MCF 10A (cell line): ENCODE measurements around the gene UHRF1. TPM values are rescaled to one million over a fixed set of nuclear protein-coding genes. Genes with fewer than 3 reads are reported as not detected.

Experiments
- BruUV-seq: library from RNA; stranded (reverse); fragments of 400-500 nt; replicated peaks from 2 replicates; lab custom pipeline; 2021; lab: Mats Ljungman, UMichigan
- CTCF ChIA-PET: fragments of 300-600 bp; sonication (Branson Sonifier 250); formaldehyde crosslinking; extraction: SDS; loops from one replicate; lab custom pipeline; 2021; ENCODE audit warnings: antibody characterized with exemption, inconsistent platforms; lab: Yijun Ruan, JAX
- POLR2A ChIA-PET: fragments of 300-600, 350-650 bp; sonication (Branson Sonifier 250); formaldehyde crosslinking; extraction: SDS; loops from one replicate; lab custom pipeline; 2020; ENCODE audit warnings: antibody characterized with exemption, inconsistent platforms; lab: Yijun Ruan, JAX
- DNase-seq: peaks from one replicate; pipeline ENCODE4 v3.0.0-alpha.2; 2018; ENCODE audit not compliant: unreplicated experiment
- H3K27ac Mint-ChIP-seq: one replicate; pipeline ENCODE4 v1.8.0; 2022; ENCODE audit warnings: mild to moderate bottlenecking, low read depth, mixed read lengths; ENCODE audit not compliant: unreplicated experiment
- H3K27me3 Mint-ChIP-seq: one replicate; pipeline ENCODE4 v1.8.0; 2022; ENCODE audit warnings: mixed read lengths; ENCODE audit not compliant: insufficient read depth, unreplicated experiment
- H3K36me3 Mint-ChIP-seq: one replicate; pipeline ENCODE4 v1.8.0; 2022; ENCODE audit warnings: mild to moderate bottlenecking, moderate library complexity, mixed read lengths; ENCODE audit not compliant: insufficient read depth, unreplicated experiment
- H3K4me1 Mint-ChIP-seq: one replicate; pipeline ENCODE4 v1.8.0; 2022; ENCODE audit warnings: mixed read lengths; ENCODE audit not compliant: insufficient read depth, unreplicated experiment
- H3K4me3 Mint-ChIP-seq: one replicate; pipeline ENCODE4 v1.8.0; 2022; ENCODE audit warnings: mild to moderate bottlenecking, moderate library complexity, mixed read lengths; ENCODE audit not compliant: unreplicated experiment
- H3K9me3 Mint-ChIP-seq: one replicate; pipeline ENCODE4 v1.8.0; 2022; ENCODE audit warnings: mixed read lengths; ENCODE audit not compliant: unreplicated experiment
- intact Hi-C: fragments of 100-400 bp; cut with micrococcal nuclease; formaldehyde crosslinking; loops from 2 replicates; pipeline ENCODE4 v1.14.1; 2022
- total RNA-seq: library from RNA; stranded (reverse); gene quantifications from 2 replicates; pipeline ENCODE4 v1.2.3, GENCODE V29; 2022
- TF ChIP-seq, protein P1 (sequence below): fragments of 200-600 bp; IDR thresholded peaks from one replicate; pipeline ENCODE4 v1.8.0; 2022; ENCODE audit warnings: antibody characterized with exemption, mild to moderate bottlenecking; ENCODE audit not compliant: unreplicated experiment

Gene UHRF1
- total RNA-seq, 1 experiment from 2014 or later, result 16.0 TPM

DNA sequence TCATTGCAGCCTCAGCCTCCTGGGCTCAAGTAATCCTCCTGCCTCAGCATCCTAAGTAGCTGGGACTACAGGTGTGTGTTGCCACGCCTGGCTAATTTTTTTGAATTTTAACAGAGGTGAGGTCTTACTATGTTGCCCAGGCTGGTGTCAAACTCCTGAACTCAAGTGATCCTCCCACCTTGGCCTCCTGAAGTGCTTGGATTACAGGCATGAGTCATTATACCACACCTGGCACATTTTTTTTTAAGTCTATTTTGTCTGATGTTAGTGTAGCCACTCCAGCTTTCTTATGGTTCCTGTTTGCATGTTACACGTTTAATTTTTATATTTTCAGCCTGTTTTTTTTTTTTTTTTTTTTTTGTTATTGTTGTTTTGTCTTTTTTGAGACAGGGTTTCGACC lies 84.4 kb downstream of the UHRF1 start:
- H3K27ac Mint-ChIP-seq, result no peak overlapping the region

DNA sequence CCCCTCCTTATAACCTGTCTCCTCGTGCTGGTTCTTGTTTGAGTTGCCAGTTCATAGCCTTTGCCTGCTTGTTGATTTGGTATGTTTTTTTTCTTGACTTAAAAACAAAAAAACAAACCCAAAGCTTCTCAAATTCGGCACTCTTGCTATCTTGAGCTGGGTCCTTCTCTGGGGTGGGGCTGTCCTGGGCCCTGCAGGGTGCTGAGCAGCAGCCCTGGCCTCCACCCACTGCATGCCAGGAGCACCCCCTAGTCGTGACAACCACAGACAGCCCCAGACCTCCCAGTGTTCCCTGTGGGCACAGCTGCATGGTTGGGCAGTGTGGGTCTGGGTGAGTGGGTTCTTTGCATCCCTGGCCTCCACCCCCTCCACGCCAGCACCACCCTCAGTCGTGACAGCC lies 87.4 kb downstream of the UHRF1 start:
- H3K9me3 Mint-ChIP-seq, result peaks cover 5% of the 10 kb centered on the region
- peaks cover 23% of the 10 kb centered on the region for H3K36me3 Mint-ChIP-seq
- no peak overlapping the region for H3K27ac Mint-ChIP-seq
- no TSS peak for BruUV-seq
- CTCF ChIA-PET, result interaction anchor here (1.4 kb wide), 1 partner anchor 34 kb away, joined by 3 read pairs; no protein-coding TSS in a partner anchor
- intact Hi-C loops, result no loop called here
- H3K4me3 Mint-ChIP-seq, result no peak overlapping the region
- DNase-seq, result no peak
- H3K4me1 Mint-ChIP-seq, result no peaks in the 10 kb centered on the region
- POLR2A ChIA-PET, result interaction anchor here (0.6 kb wide), 1 partner anchor 34 kb away, joined by 4 read pairs; no protein-coding TSS in a partner anchor
- TF ChIP-seq, protein P1, sequence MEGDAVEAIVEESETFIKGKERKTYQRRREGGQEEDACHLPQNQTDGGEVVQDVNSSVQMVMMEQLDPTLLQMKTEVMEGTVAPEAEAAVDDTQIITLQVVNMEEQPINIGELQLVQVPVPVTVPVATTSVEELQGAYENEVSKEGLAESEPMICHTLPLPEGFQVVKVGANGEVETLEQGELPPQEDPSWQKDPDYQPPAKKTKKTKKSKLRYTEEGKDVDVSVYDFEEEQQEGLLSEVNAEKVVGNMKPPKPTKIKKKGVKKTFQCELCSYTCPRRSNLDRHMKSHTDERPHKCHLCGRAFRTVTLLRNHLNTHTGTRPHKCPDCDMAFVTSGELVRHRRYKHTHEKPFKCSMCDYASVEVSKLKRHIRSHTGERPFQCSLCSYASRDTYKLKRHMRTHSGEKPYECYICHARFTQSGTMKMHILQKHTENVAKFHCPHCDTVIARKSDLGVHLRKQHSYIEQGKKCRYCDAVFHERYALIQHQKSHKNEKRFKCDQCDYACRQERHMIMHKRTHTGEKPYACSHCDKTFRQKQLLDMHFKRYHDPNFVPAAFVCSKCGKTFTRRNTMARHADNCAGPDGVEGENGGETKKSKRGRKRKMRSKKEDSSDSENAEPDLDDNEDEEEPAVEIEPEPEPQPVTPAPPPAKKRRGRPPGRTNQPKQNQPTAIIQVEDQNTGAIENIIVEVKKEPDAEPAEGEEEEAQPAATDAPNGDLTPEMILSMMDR, result no peak
- no peaks in the 10 kb centered on the region for H3K27me3 Mint-ChIP-seq

More for the DNA sequence above, 84.4 kb downstream of the UHRF1 start:
- ChIA-PET CTCF (no interaction called here), POLR2A (interaction anchor here (0.9 kb wide), 1 partner anchor 112 kb away, joined by 3 read pairs; no protein-coding TSS in a partner anchor)
- TF ChIP-seq, protein P1, result no peak
- H3K4me1 Mint-ChIP-seq, result peaks cover 10% of the 10 kb centered on the region
- intact Hi-C loops, result no loop called here
- no peak overlapping the region for H3K4me3 Mint-ChIP-seq
- peaks cover 23% of the 10 kb centered on the region for H3K36me3 Mint-ChIP-seq
- no peaks in the 10 kb centered on the region for H3K27me3 Mint-ChIP-seq
- DNase-seq, result peak; percentile 33
- no peaks in the 10 kb centered on the region for H3K9me3 Mint-ChIP-seq
- BruUV-seq, result no TSS peak

GRCh38 chr19:4997297-4997696 lies 88.0 kb downstream of the UHRF1 start:
- intact Hi-C loops, result no loop called here
- TF ChIP-seq, protein P1, result no peak
- BruUV-seq, result no TSS peak
- CTCF ChIA-PET, result interaction anchor here (1.4 kb wide), 1 partner anchor 33 kb away, joined by 3 read pairs; no protein-coding TSS in a partner anchor
- POLR2A ChIA-PET, result interaction anchor here (0.6 kb wide), 1 partner anchor 34 kb away, joined by 4 read pairs; no protein-coding TSS in a partner anchor
- Mint-ChIP-seq H3K27ac (no peak overlapping the region), H3K4me3 (no peak overlapping the region), H3K36me3 (peaks cover 20% of the 10 kb centered on the region), H3K9me3 (peaks cover 5% of the 10 kb centered on the region), H3K27me3 (no peaks in the 10 kb centered on the region), H3K4me1 (peaks cover 4% of the 10 kb centered on the region)
- no peak for DNase-seq

- CTCF ChIA-PET, result no interaction called here
- Mint-ChIP-seq H3K36me3 (peaks cover 20% of the 10 kb centered on the region), H3K27me3 (no peaks in the 10 kb centered on the region), H3K27ac (no peak overlapping the region), H3K9me3 (peaks cover 5% of the 10 kb centered on the region), H3K4me1 (peaks cover 7% of the 10 kb centered on the region), H3K4me3 (no peak overlapping the region)
- intact Hi-C loops, result no loop called here
- BruUV-seq, result no TSS peak
- POLR2A ChIA-PET, result no interaction called here
- DNase-seq, result no peak
- TF ChIP-seq, protein P1, result no peak
These were observed 90.9 kb downstream of the UHRF1 start for GRCh38 chr19:5000120-5000611.
